Osteocyte (in vitro differentiated cells): ENCODE measurements around the gene GOPC. TPM values are rescaled to one million over a fixed set of nuclear protein-coding genes. Genes with fewer than 3 reads are reported as not detected.

Source experiments
- DNase-seq: peaks from one replicate; pipeline ENCODE4 v3.0.0; 2021; ENCODE audit warnings: mixed read lengths; ENCODE audit not compliant: unreplicated experiment; ENCODE audit errors: extremely low spot score
- H3K27ac Mint-ChIP-seq: one replicate; pipeline ENCODE4 v1.8.0; 2021; ENCODE audit warnings: mild to moderate bottlenecking, mixed read lengths; ENCODE audit not compliant: unreplicated experiment
- H3K27me3 Mint-ChIP-seq: one replicate; pipeline ENCODE4 v1.8.0; 2021; ENCODE audit warnings: mixed read lengths; ENCODE audit not compliant: unreplicated experiment
- H3K36me3 Mint-ChIP-seq: one replicate; pipeline ENCODE4 v1.8.0; 2021; ENCODE audit warnings: mixed read lengths; ENCODE audit not compliant: unreplicated experiment
- H3K4me1 Mint-ChIP-seq: one replicate; pipeline ENCODE4 v1.8.0; 2021; ENCODE audit warnings: mixed read lengths; ENCODE audit not compliant: unreplicated experiment
- H3K4me3 Mint-ChIP-seq: one replicate; pipeline ENCODE4 v1.8.0; 2021; ENCODE audit warnings: mild to moderate bottlenecking, moderate library complexity, mixed read lengths; ENCODE audit not compliant: unreplicated experiment
- H3K9me3 Mint-ChIP-seq: one replicate; pipeline ENCODE4 v1.8.0; 2021; ENCODE audit warnings: mixed read lengths; ENCODE audit not compliant: unreplicated experiment
- CTCF ChIP-seq: fragments of 200-600 bp; sonication (generic); IDR thresholded peaks from 2 replicates; pipeline ENCODE4 v1.5.0; 2021; ENCODE audit warnings: antibody characterized with exemption, mild to moderate bottlenecking, moderate library complexity
- total RNA-seq: library from RNA; stranded (reverse); gene quantifications from 2 replicates; pipeline ENCODE4 v1.2.1, GENCODE V29; 2021

Gene GOPC
- total RNA-seq, 1 donor from 2014 or later: 27.6 TPM

GRCh38 chr6:117592983-117593759 lies 9.1 kb downstream of the GOPC start:
- no peak for DNase-seq
- Mint-ChIP-seq H3K27me3 (no peaks in the 10 kb centered on the region), H3K4me1 (peaks cover 3% of the 10 kb centered on the region), H3K27ac (no peak overlapping the region), H3K36me3 (peaks cover 32% of the 10 kb centered on the region), H3K9me3 (peaks cover 17% of the 10 kb centered on the region), H3K4me3 (no peak overlapping the region)
- TF ChIP-seq CTCF: no peak

GRCh38 chr6:117591405-117591804 lies 10.9 kb downstream of the GOPC start:
- Mint-ChIP-seq H3K27me3 (no peaks in the 10 kb centered on the region), H3K4me1 (no peaks in the 10 kb centered on the region), H3K27ac (no peak overlapping the region), H3K9me3 (peaks cover 12% of the 10 kb centered on the region), H3K4me3 (no peak overlapping the region), H3K36me3 (peaks cover 24% of the 10 kb centered on the region)
- no peak for TF ChIP-seq CTCF
- DNase-seq: no peak

GRCh38 chr6:117590447-117590846 lies 11.9 kb downstream of the GOPC start:
- TF ChIP-seq CTCF: no peak
- no peak for DNase-seq
- Mint-ChIP-seq H3K4me1 (no peaks in the 10 kb centered on the region), H3K9me3 (peaks cover 4% of the 10 kb centered on the region), H3K36me3 (peaks cover 16% of the 10 kb centered on the region), H3K27ac (no peak overlapping the region), H3K4me3 (no peak overlapping the region), H3K27me3 (no peaks in the 10 kb centered on the region)

- Mint-ChIP-seq H3K27ac (no peak overlapping the region), H3K9me3 (peaks cover 12% of the 10 kb centered on the region), H3K4me3 (no peak overlapping the region), H3K27me3 (no peaks in the 10 kb centered on the region), H3K36me3 (peaks cover 30% of the 10 kb centered on the region), H3K4me1 (no peaks in the 10 kb centered on the region)
- no peak for TF ChIP-seq CTCF
- no peak for DNase-seq
Measured at GRCh38 chr6:117585647-117586046, 16.7 kb downstream of the GOPC start.

- DNase-seq: no peak
- Mint-ChIP-seq H3K27ac (no peak overlapping the region), H3K4me1 (no peaks in the 10 kb centered on the region), H3K9me3 (no peaks in the 10 kb centered on the region), H3K4me3 (no peak overlapping the region), H3K27me3 (no peaks in the 10 kb centered on the region), H3K36me3 (peaks cover 36% of the 10 kb centered on the region)
- no peak for TF ChIP-seq CTCF
Measured at GRCh38 chr6:117574198-117574597, 28.1 kb downstream of the GOPC start.
